Cardiac fibroblast (primary cell): ENCODE measurements around the gene TNPO3.

ENCODE experiments used
- DNase-seq, 2 donors: peaks; one replicate each; pipeline versions ENCODE4 v3.0.0 to v3.0.0-alpha.2; 2010; ENCODE audit warnings: low read depth in 2 of 2
- H3K4me3 ChIP-seq, 2 donors: replicated peaks in 1 of 2; 1 replicate in 1 of 2; 2 replicates in 1 of 2; pipeline ENCODE4 v1.5.1; 2011; ENCODE audit warnings: low read depth in 2 of 2, low read length in 2 of 2, mild to moderate bottlenecking in 2 of 2, moderate library complexity in 1 of 2
- TF ChIP-seq, protein P1 (sequence below): IDR thresholded peaks from one replicate; pipeline ENCODE4 v1.5.1; 2011; ENCODE audit warnings: low read depth, mild to moderate bottlenecking, low read length, inconsistent platforms

The TNPO3 gene

DNA sequence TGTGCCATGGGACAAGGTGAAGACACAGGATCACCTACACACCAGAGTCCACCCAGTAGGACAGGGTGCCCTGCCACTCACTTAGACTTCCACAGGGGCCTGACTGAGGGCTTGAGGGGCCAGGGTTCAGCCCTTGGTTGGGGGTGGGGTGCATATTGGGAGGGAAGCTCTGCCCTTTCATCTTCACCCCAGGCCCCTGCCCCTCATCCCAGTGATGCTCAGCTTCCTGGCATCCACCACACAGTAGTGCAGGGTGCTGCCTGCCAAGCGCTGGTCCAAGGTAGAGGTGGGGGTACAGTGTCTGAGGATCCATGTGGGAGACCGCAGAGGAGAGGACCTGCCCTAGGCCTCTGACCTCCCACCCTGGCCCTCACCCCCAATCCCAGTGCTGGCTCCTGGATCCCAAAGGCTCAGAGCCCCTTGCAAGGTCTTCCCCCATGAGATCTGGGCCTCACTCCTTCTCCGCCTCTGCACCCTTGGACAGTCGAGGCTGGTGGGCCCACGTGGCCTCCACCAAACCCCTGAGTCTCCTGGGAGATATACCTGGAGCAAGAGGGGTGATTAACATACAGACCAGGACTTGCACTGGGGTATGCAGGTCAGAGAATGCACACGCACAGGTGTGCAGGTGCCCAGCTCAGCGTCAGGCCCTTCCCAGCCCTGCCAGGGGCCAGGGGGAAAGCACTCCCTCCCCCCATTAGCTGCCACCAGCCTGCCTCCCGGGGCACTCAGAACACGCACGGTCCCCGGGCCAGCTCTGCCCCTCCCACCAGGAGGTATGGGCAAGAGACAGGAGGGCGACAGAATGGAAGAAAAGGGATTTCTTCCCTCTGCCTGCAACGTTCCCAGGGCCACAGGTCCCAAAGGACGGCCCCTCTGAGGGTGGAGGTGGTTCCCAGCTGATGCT lies 125.8 kb downstream of the TNPO3 start:
- TF ChIP-seq, protein P1, sequence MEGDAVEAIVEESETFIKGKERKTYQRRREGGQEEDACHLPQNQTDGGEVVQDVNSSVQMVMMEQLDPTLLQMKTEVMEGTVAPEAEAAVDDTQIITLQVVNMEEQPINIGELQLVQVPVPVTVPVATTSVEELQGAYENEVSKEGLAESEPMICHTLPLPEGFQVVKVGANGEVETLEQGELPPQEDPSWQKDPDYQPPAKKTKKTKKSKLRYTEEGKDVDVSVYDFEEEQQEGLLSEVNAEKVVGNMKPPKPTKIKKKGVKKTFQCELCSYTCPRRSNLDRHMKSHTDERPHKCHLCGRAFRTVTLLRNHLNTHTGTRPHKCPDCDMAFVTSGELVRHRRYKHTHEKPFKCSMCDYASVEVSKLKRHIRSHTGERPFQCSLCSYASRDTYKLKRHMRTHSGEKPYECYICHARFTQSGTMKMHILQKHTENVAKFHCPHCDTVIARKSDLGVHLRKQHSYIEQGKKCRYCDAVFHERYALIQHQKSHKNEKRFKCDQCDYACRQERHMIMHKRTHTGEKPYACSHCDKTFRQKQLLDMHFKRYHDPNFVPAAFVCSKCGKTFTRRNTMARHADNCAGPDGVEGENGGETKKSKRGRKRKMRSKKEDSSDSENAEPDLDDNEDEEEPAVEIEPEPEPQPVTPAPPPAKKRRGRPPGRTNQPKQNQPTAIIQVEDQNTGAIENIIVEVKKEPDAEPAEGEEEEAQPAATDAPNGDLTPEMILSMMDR, result no peak
- no peak for DNase-seq
- H3K4me3 ChIP-seq, result no peak overlapping the region

DNA sequence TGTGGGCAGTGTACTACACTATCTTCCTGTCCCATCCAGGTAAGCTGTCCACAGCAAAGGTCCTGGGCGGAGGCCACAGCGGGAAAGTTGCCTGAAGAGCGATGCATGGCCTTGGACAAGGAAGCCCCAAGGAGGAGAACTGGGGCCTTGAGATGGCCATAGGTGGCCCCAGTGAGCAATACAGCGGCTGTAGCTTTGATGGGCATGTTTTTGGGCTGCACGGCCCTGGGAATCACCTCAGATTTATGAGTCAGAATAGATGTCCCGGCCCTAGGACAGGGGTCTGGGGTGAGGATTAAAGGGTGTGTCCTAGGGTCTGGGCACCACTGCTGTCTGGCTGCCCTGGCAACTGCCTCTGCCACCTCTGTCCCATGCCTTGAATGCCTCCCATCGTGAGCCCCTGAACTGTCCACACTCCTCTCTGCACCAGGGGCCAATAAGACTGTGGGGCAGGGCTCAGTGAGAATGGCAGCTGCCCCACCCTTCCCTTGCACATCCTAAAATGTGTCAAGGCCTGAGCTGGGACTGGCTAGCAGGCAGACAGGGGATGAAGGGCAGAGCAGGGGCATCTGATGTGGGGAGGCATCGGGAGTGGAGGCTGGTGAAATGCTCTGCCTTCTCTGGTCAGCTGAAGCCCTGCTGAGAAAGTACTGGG lies 126.6 kb downstream of the TNPO3 start:
- no peak overlapping the region for H3K4me3 ChIP-seq
- DNase-seq, result no peak
- TF ChIP-seq, protein P1, result no peak

DNA sequence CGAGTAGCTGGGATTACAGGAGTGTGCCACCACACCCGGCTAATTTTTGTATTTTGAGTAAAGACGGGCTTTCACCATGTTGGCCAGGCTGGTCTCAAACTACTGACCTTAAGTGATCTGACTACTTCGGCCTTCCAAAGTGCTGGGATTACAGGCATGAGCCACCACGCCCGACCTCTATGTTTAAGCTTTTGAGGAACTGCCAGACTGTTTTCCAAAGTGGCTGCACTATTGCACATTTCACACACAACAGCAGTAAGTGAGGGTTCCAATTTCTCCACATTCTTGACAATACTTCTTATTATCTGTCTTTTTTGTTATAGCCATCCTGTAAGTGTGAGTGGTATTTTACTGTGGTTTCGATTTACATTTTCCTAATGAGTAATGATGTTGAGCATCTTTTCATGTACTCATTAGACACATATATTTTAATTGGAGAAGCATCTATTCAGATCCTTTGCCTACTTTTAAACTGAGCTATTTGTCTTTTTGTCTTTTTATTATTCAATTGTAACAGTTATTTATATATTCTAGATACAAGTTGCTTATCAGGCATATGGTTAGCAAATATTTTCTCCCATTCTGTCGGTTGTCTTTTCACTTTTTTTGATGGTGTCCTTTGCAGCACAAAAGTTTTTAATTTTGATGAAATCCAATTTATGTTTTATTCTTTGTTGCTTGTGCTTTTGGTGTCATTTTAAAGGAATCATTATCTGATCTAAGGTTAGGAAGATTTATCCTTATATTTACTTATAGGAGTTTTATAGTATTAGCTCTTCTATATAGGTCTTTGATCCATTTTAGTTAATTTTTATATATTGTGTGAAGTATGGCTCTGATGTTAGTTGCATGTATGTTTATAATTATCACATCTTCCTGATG lies 130.0 kb downstream of the TNPO3 start:
- DNase-seq, result no peak
- no peak overlapping the region for H3K4me3 ChIP-seq

DNA sequence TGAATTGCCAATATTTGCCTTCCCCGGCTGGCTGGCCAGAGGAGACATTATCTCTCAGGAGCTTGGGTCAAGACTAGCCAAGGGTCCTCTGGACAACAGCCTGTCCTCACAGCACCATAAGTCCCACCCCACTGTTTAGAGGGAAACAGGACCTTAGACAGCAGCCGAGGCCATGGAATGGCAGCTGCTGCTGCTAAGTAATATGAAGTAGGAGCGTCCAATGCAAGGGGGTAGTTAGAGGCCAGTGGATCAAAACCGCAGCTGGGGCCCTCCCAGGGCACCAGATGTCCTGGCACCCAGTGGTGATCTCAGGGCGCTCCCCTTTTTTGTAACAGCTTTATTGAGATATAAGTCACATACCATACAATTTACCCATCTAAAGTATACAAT lies 131.5 kb downstream of the TNPO3 start:
- TF ChIP-seq, protein P1, result no peak
- DNase-seq, result no peak

More for the DNA sequence above, 130.0 kb downstream of the TNPO3 start:
- TF ChIP-seq, protein P1, result no peak

DNA sequence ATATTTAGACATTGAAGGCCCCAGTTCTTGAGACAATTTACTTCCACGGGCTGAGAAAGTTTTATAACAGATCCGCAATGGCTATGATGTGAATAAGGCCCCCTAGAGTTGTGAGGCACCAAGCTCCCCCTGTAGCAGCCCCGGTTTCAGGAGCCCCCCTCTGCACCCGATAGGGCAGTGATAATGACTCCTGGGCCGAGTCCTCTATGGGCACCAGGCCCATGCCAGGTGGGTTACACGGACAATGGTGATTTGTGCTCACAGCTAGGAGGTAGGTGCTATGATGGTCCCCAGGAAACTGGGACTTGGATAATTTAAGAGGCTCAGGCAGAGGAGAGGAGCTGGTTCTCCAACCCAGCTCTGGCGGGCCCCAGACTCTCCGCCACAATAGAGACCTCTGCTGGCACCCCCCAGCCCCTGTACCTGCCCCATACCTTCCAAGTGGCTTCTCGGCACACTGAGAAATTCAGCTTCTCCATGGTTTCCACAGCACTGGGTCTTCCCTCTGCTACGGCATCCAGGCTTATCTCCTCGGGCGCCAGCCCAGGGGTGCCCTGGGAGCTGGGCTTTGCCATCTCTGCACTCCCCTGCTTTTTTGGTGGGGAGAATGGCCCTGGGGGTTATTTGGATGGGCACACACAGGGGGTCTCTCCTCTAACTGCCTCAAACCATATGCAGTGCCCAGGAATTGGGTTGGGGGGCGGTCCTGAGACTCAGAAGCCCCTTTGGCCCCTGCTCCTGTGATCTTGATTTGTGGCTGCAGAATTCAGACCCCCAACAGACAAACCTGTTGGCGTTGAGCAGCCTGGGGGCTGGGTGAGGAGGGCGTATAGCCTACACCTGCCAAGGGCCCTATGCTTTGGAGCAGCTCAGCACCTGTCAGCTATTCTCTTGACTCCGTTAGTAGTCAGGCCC lies 132.2 kb downstream of the TNPO3 start:
- no peak for DNase-seq
- TF ChIP-seq, protein P1, result no peak
- no peak overlapping the region for H3K4me3 ChIP-seq

More for the DNA sequence above, 131.5 kb downstream of the TNPO3 start:
- no peak overlapping the region for H3K4me3 ChIP-seq
